Endothelial cell of umbilical vein (primary cell): Measurements from ENCODE around the gene SGK1. TPM values are rescaled to one million over a fixed set of nuclear protein-coding genes. Genes with fewer than 3 reads are reported as not detected.
A peak's percentile ranks its signal among the peaks of the same experiment; 100 is the strongest.

Source experiments
- BruUV-seq: library from RNA; stranded (reverse); fragments of 400-500 nt; replicated peaks from 2 replicates; lab custom pipeline; 2021; lab: Mats Ljungman, UMichigan
- CTCF ChIA-PET: fragments of 300-600, 350-600 bp; sonication (Branson Sonifier 250); formaldehyde crosslinking; loops from one replicate; lab custom pipeline; 2021; ENCODE audit warnings: antibody characterized with exemption, inconsistent platforms; lab: Charles Lee
- POLR2A ChIA-PET: fragments of 300-600, 350-600 bp; sonication (Branson Sonifier 250); formaldehyde crosslinking; loops from one replicate; lab custom pipeline; 2021; ENCODE audit warnings: antibody characterized with exemption, inconsistent platforms; lab: Charles Lee
- DNase-seq: peaks from one replicate; pipeline ENCODE4 v3.0.0-alpha.2; 2011; ENCODE audit warnings: low read depth, low spot score
- FAIRE-seq: peaks from 2 replicates; lab custom pipeline; 2011; peaks lifted over from hg19 to GRCh38; lab: Jason Lieb, UNC
- H2AFZ ChIP-seq: 2 replicates; pipeline ENCODE4 v1.6.0; 2012; ENCODE audit warnings: low read depth, low read length, control low read depth, inconsistent platforms
- H3K27ac ChIP-seq: 2 replicates; pipeline ENCODE4 v1.5.1; 2011; ENCODE audit warnings: low read depth, mild to moderate bottlenecking, control low read depth, low read length, moderate library complexity; ENCODE audit not compliant: insufficient read depth
- H3K27me3 ChIP-seq, 2 experiments: 2 replicates each; pipeline versions ENCODE4 v1.6.0 to v1.6.1; 2011; ENCODE audit warnings: low read length in 2 of 2, mixed read lengths in 1 of 2; ENCODE audit not compliant: control insufficient read depth in 2 of 2, insufficient read depth in 2 of 2
- H3K36me3 ChIP-seq, 2 experiments: 2 replicates in 1 of 2; 3 replicates in 1 of 2; pipeline ENCODE4 v1.5.1; 2011; ENCODE audit warnings: low read length in 2 of 2, mild to moderate bottlenecking in 1 of 2, moderate library complexity in 1 of 2; ENCODE audit not compliant: control insufficient read depth in 2 of 2, insufficient read depth in 2 of 2; ENCODE audit errors: extremely low read depth in 1 of 2
- H3K4me1 ChIP-seq: 3 replicates; pipeline ENCODE4 v1.5.1; 2011; ENCODE audit warnings: mild to moderate bottlenecking, low read length; ENCODE audit not compliant: control insufficient read depth, insufficient read depth; ENCODE audit errors: extremely low read depth
- H3K4me2 ChIP-seq: 2 replicates; pipeline ENCODE4 v1.6.1; 2011; ENCODE audit warnings: low read length, control low read depth, mixed read lengths; ENCODE audit not compliant: insufficient read depth
- H3K4me3 ChIP-seq, 3 experiments: fragments of 200-600 bp in 1 of 3; sonication (generic), shearing (Covaris generic) in 1 of 3; replicated peaks in 1 of 3; 2 replicates each; pipeline ENCODE4 v1.5.1; 2011 to 2016; ENCODE audit warnings: control low read depth in 3 of 3, low read length in 3 of 3, mild to moderate bottlenecking in 2 of 3, inconsistent platforms in 1 of 3, low read depth in 1 of 3, moderate library complexity in 1 of 3; ENCODE audit not compliant: insufficient read depth in 1 of 3
- H3K79me2 ChIP-seq: 2 replicates; pipeline ENCODE4 v1.6.0; 2012; ENCODE audit warnings: low read length, inconsistent platforms; ENCODE audit not compliant: control insufficient read depth, insufficient read depth
- H3K9ac ChIP-seq: replicated peaks from 2 replicates; pipeline ENCODE3; 2011; ENCODE audit warnings: low read length, control low read depth; ENCODE audit not compliant: insufficient read depth; ENCODE audit errors: extremely low read depth
- H3K9me1 ChIP-seq: replicated peaks from 3 replicates; pipeline ENCODE4 v1.6.0; 2011; ENCODE audit warnings: mild to moderate bottlenecking, low read length; ENCODE audit not compliant: control insufficient read depth, insufficient read depth; ENCODE audit errors: extremely low read depth
- H3K9me3 ChIP-seq: replicated peaks from 2 replicates; pipeline ENCODE4 v1.5.1; 2012; ENCODE audit warnings: low read length, inconsistent platforms; ENCODE audit not compliant: control insufficient read depth, insufficient read depth
- H4K20me1 ChIP-seq: replicated peaks from 2 replicates; pipeline ENCODE3; 2011; ENCODE audit warnings: mild to moderate bottlenecking, low read length; ENCODE audit not compliant: control insufficient read depth, insufficient read depth; ENCODE audit errors: extremely low read depth
- EZH2 ChIP-seq: IDR thresholded peaks from 2 replicates; pipeline ENCODE4 v1.6.1; 2012; ENCODE audit warnings: borderline replicate concordance, low read depth, mild to moderate bottlenecking, moderate library complexity, low read length, inconsistent platforms; ENCODE audit not compliant: severe bottlenecking
- FOS ChIP-seq: IDR thresholded peaks from 2 replicates; pipeline ENCODE4 v1.6.1; 2011; ENCODE audit warnings: mild to moderate bottlenecking, low read length, moderate library complexity, borderline replicate concordance; ENCODE audit not compliant: insufficient read depth
- GATA2 ChIP-seq: IDR thresholded peaks from 2 replicates; pipeline ENCODE4 v1.7.0; 2011; ENCODE audit warnings: low read depth, mild to moderate bottlenecking, moderate library complexity, mixed read lengths, low read length; ENCODE audit not compliant: insufficient read length, insufficient read depth
- MYC ChIP-seq: IDR thresholded peaks from one replicate; pipeline ENCODE4 v1.6.1; 2011; ENCODE audit warnings: mild to moderate bottlenecking, low read depth, low read length
- POLR2A ChIP-seq: IDR thresholded peaks from 2 replicates; pipeline ENCODE4 v1.6.1; 2012; ENCODE audit warnings: low read depth, mild to moderate bottlenecking, control low read depth, low read length
- POLR2AphosphoS5 ChIP-seq: IDR thresholded peaks from 2 replicates; pipeline ENCODE4 v1.6.1; 2012; ENCODE audit warnings: low read depth, mild to moderate bottlenecking, control low read depth, low read length, moderate library complexity; ENCODE audit not compliant: insufficient read depth
- dilution Hi-C: fragments of 300-500 bp; cut with MboI; formaldehyde crosslinking; loops from one replicate; pipeline ENCODE4 v1.15.0; 2019; ENCODE audit warnings: low sequenced_read_pairs; ENCODE audit not compliant: extremely low pct_ligation_motif_present
- intact Hi-C: fragments of 100-400 bp; cut with micrococcal nuclease; formaldehyde crosslinking; loops from one replicate; pipeline ENCODE4 v1.10.0; 2022
- polyA plus RNA-seq, 4 experiments: library from polyadenylated mRNA; depleted of rRNA in 3 of 4; stranded (reverse) in 3 of 4; unstranded in 1 of 4; fragments of >200 nt; gene quantifications; 2 replicates each; pipeline versions ENCODE4 v1.2.1 to v1.2.3, GENCODE V29; 2011 to 2012; ENCODE audit warnings: missing spikeins in 1 of 4
- total RNA-seq: library from RNA; stranded (reverse); gene quantifications from 2 replicates; pipeline ENCODE4 v1.2.3, GENCODE V29; 2021
- TF ChIP-seq, protein P1 (sequence below): IDR thresholded peaks from 2 replicates; pipeline ENCODE4 v1.6.1; 2011; ENCODE audit not compliant: insufficient read depth, insufficient read length
- TF ChIP-seq, protein P2 (sequence below), 2 donors: IDR thresholded peaks; 1 replicate in 1 of 2; 2 replicates in 1 of 2; pipeline ENCODE4 v1.5.1; 2011; ENCODE audit warnings: low read length in 2 of 2, mild to moderate bottlenecking in 2 of 2, moderate library complexity in 2 of 2, control low read depth in 1 of 2, inconsistent platforms in 1 of 2, low read depth in 1 of 2; ENCODE audit not compliant: insufficient read depth in 1 of 2; ENCODE audit errors: extremely low read depth in 1 of 2

Gene SGK1
- total and polyA plus RNA-seq, 2 donors (not counting 3 experiments of a cell fraction or from before 2014, with no cell fraction given) = 121 to 128 TPM

GRCh38 chr6:134169871-134170486, 147.9 kb downstream of the SGK1 start:
- Histone ChIP-seq H3K27me3 (no peaks in the 10 kb centered on the region), H3K4me2 (peak overlapping the region; percentile 93), H3K4me1 (peaks cover 35% of the 10 kb centered on the region), H3K27ac (no peak overlapping the region), H4K20me1 (peaks cover 11% of the 10 kb centered on the region), H3K9ac (peak overlapping the region; percentile 0), H2AFZ (no peak overlapping the region), H3K9me1 (no peaks in the 10 kb centered on the region), H3K4me3 (peak overlapping the region in 1 of 3 experiments; percentile 100), H3K9me3 (no peaks in the 10 kb centered on the region), H3K79me2 (peaks cover 51% of the 10 kb centered on the region), H3K36me3 (peaks cover 26 to 53% of the 10 kb centered on the region in 2 experiments)
- dilution Hi-C loops (no loop called here), intact Hi-C loops (no loop called here)
- no TSS peak for BruUV-seq
- FAIRE-seq (no peak), DNase-seq (no peak)
- CTCF ChIA-PET = interaction anchor here (0.9 to 3.3 kb wide), 4 partner anchors 46 to 771 kb away, joined by 3 to 24 read pairs (median 5); no protein-coding TSS in a partner anchor
- TF ChIP-seq EZH2 = no peak
- TF ChIP-seq POLR2A = peak; percentile 56
- TF ChIP-seq, protein P1, sequence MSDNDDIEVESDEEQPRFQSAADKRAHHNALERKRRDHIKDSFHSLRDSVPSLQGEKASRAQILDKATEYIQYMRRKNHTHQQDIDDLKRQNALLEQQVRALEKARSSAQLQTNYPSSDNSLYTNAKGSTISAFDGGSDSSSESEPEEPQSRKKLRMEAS = no peak
- TF ChIP-seq POLR2AphosphoS5 = peak; percentile 72
- TF ChIP-seq MYC = no peak
- POLR2A ChIA-PET = interaction anchor here (0.9 to 2.0 kb wide), 2 partner anchors 8 to 253 kb away, joined by 3 to 5 read pairs; no protein-coding TSS in a partner anchor

DNA sequence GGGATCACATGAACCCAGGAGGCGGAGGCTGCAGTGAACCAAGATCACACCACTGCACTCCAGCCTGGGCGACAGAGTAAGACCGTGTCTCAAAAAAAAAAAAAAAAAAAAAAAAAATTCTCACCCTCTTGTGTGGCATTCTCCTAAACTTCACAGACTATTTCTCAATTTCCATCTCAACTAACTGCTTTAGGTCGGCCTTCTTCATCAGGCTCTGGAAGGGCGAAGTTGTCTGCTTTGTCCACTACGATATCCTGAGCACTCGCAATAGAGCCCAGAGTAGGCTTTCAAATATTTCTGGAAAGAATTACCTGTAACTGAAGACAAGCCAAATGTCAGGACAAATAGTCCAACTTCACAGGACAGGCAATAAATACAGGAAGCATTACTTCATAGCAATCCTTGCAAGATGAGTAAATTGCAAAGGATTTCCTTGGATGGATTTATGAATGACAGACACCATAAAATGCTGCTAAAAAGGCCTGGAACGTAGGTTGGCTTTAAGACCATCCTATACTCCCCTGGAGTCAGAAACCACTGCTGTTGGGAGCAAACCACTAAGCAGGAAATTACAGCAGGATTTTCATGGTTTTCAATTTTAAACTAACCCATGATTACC, 149.2 kb downstream of the SGK1 start:
- no peaks in the 10 kb centered on the region for H3K9me1 ChIP-seq
- no peaks in the 10 kb centered on the region for H3K9me3 ChIP-seq
- peaks cover 26 to 48% of the 10 kb centered on the region in 2 experiments for H3K36me3 ChIP-seq
- no peak for FAIRE-seq
- H3K27ac ChIP-seq = no peak overlapping the region
- peaks cover 11% of the 10 kb centered on the region for H4K20me1 ChIP-seq
- no peaks in the 10 kb centered on the region for H3K27me3 ChIP-seq
- ChIA-PET CTCF (interaction anchor here (0.8 to 1.3 kb wide), 3 partner anchors 10 to 772 kb away, joined by 3 to 5 read pairs (median 3); no protein-coding TSS in a partner anchor), POLR2A (interaction anchor here (0.6 to 1.1 kb wide), 4 partner anchors 252 to 714 kb away, joined by 3 to 4 read pairs (median 4); no protein-coding TSS in a partner anchor)
- no peak overlapping the region for H3K9ac ChIP-seq
- H2AFZ ChIP-seq = no peak overlapping the region
- peaks cover 35% of the 10 kb centered on the region for H3K4me1 ChIP-seq
- peak overlapping the region; percentile 21 for H3K4me2 ChIP-seq
- dilution Hi-C loops = no loop called here
- peaks cover 41% of the 10 kb centered on the region for H3K79me2 ChIP-seq
- no peak overlapping the region for H3K4me3 ChIP-seq
- DNase-seq = no peak
- intact Hi-C loops = no loop called here
- BruUV-seq = no TSS peak
- TF ChIP-seq, protein P2, sequence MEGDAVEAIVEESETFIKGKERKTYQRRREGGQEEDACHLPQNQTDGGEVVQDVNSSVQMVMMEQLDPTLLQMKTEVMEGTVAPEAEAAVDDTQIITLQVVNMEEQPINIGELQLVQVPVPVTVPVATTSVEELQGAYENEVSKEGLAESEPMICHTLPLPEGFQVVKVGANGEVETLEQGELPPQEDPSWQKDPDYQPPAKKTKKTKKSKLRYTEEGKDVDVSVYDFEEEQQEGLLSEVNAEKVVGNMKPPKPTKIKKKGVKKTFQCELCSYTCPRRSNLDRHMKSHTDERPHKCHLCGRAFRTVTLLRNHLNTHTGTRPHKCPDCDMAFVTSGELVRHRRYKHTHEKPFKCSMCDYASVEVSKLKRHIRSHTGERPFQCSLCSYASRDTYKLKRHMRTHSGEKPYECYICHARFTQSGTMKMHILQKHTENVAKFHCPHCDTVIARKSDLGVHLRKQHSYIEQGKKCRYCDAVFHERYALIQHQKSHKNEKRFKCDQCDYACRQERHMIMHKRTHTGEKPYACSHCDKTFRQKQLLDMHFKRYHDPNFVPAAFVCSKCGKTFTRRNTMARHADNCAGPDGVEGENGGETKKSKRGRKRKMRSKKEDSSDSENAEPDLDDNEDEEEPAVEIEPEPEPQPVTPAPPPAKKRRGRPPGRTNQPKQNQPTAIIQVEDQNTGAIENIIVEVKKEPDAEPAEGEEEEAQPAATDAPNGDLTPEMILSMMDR (IDR thresholded peaks at IDR 0.05; ENCODE audit: extremely low read depth in 1 of 2, insufficient read depth in 1 of 2, low read depth in 1 of 2, low read length in 2 of 2) = no peak
- TF ChIP-seq, protein P1 = no peak
- TF ChIP-seq GATA2 (no peak), POLR2AphosphoS5 (peak; percentile 44), FOS (no peak), POLR2A (no peak), MYC (no peak)
